GM12875 (cell line): ENCODE results near the gene SAA4.
"Not testable (repeated sequence)": the region's sequence is repeated elsewhere in the genome, so short reads cannot be mapped to it uniquely, and the experiment has no call there.

Source experiments
- H3K4me3 ChIP-seq: one replicate; pipeline ENCODE4 v1.5.1; 2011; ENCODE audit warnings: low read depth, low read length, control low read depth
- CTCF ChIP-seq: IDR thresholded peaks from 2 replicates; pipeline ENCODE4 v1.5.1; 2011; ENCODE audit warnings: low read depth, mild to moderate bottlenecking, control low read depth, inconsistent platforms, low read length, moderate library complexity, borderline replicate concordance; ENCODE audit not compliant: insufficient read depth

The SAA4 gene

GRCh38 chr11:18265949-18266348, 29.3 kb upstream of the SAA4 start, which contains the start of gene SAA1:
Gene SAA1, plus strand, starts transcription at chr11:18266264. Its CDS starts 624 bp downstream, at chr11:18266888.
- no peak within 1 kb of the TSS for H3K4me3 ChIP-seq
- TF ChIP-seq CTCF, result no peak

DNA sequence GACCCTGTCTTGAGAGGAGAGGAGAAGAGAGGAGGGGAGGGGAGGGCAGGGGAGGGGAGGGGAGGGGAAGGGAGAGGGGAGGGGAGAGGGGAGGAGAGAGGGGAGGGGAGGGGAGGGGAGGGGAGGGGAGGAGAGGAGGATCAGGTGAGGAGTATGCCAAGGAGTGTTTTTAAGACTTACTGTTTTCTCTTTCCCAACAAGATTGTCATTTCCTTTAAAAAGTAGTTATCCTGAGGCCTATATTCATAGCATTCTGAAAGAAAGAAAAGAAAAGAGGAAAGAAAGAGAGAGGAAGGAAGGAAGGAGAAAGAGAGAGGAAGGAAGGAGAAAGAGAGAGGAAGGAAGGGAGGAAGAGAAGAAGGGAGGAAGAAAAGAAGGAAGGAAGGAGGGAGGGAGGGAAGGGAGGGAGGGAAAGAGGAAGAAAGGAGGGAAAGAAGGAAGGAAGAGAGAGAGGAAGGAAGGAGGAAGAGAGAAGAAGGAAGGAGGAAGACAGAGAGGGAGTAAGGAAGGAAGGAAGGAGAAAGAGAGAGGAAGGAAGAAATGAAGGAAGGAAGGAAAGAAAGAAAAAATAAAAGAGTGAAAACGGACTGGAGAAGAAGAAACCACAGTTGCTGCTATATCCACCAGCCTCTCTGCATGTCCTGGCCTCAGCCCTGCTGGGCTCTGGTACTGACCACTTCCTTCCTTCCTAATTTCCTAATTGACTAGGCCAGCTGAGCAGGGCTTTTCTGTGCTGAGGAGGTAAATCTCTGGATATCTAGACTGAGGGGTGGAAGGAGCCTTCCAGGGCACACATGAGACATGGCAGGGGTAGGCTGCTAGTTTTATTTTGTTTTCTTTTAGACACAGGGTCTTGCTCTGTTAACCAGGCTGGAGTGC, 28.3 kb upstream of the SAA4 start:
- H3K4me3 ChIP-seq, result no peak overlapping the region
- TF ChIP-seq CTCF, result no peak

GRCh38 chr11:18264035-18264434, 27.4 kb upstream of the SAA4 start:
- TF ChIP-seq CTCF, result no peak

DNA sequence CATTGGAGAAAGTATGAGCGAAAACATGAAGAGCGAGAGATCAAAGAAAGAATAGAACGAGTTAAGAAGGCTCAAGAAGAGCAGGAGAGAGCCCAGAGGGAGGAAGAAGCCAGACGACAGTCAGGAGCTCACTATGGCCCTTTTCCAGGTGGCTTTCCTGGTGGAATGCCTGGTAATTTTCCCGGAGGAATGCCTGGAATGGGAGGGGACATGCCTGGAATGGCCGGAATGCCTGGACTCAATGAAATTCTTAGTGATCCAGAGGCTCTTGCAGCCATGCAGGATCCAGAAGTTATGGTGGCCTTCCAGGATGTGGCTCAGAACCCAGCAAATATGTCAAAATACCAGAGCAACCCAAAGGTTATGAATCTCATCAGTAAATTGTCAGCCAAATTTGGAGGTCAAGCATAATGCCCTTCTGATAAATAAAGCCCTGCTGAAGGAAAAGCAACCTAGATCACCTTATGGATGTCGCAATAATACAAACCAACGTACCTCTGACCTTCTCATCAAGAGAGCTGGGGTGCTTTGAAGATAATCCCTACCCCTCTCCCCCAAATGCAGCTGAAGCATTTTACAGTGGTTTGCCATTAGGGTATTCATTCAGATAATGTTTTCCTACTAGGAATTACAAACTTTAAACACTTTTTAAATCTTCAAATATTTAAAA, 26.2 kb upstream of the SAA4 start:
- not testable (repeated sequence) for H3K4me3 ChIP-seq

More at GRCh38 chr11:18264035-18264434, 27.4 kb upstream of the SAA4 start:
- no peak overlapping the region for H3K4me3 ChIP-seq

DNA sequence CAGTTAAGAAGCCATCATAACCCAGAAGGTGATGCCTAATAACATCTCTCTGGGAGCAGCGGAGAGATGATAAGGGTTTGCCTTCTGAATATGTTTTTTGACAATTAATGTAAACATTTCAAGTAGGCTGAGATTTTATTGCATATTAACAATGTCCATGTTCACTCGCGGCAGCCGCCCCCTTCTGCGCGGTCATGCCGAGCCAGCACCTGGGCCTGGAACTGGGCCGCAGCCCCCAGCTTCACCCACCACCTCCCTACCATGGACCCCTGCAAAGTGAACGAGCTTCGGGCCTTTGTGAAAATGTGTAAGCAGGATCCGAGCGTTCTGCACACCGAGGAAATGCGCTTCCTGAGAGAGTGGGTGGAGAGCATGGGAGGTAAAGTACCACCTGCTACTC, 25.1 kb upstream of the SAA4 start:
- TF ChIP-seq CTCF, result no peak
- H3K4me3 ChIP-seq, result no peak overlapping the region

DNA sequence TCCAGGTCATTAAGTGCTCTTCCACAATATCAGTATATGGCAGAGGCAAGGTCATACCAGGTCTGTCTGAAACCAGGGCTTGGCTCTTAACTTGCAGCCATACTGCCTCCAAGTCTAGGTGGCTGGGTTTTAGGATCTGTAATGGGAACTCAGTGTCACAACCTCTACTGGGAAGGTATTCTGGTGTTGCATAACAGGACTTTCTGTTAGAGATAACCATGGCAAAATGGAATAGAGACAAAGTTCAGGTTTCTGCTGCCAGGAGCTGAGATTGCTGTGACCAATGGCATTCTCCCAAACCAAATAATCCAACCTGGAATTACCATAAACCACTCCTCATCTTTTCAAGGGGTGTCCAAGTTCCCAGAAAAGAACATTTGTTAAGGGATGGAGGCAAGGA, 22.7 kb upstream of the SAA4 start:
- no peak for TF ChIP-seq CTCF
- no peak overlapping the region for H3K4me3 ChIP-seq

DNA sequence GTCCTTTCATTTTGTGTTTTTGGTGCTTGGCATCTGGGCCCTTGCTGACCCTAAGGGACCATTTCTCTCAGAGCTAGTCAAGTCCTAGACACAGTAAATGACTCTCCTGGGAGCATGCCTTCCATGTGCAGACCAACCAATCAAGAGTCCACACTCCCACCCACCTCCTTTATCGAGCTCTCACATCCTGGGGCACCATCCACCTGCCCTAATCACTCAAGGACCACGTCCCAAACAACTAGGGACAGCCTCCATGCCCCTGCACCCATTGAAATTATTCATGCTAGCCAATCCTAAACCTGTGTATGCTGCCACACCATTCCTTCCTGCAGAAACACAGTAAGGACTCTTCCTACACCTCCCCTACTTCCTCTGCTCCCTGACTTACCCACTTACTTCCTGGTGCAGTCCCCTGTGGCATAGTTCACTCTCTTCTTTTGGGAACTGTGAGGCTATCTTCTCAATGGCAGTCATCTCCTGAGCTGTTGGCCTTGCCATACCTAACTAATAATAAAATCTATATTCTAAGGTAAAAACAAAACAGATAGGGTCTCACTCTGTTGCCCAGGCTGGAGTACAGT, 18.3 kb upstream of the SAA4 start:
- H3K4me3 ChIP-seq, result no peak overlapping the region
- no peak for TF ChIP-seq CTCF
